Activated naive CD4-positive, alpha-beta T cell treated with anti-CD3 and anti-CD28 coated beads, Interleukin-2, amount 50 U/mL, for 24 hours (primary cell): ENCODE results near the gene TRIO.

ENCODE experiments used
- H3K27ac Mint-ChIP-seq: one replicate; pipeline ENCODE4 v1.8.0; 2021; ENCODE audit warnings: mild to moderate bottlenecking, mixed read lengths
- H3K27me3 Mint-ChIP-seq: one replicate; pipeline ENCODE4 v1.8.0; 2021; ENCODE audit warnings: mixed read lengths
- H3K36me3 Mint-ChIP-seq: one replicate; pipeline ENCODE4 v1.8.0; 2021; ENCODE audit warnings: mixed read lengths
- H3K4me1 Mint-ChIP-seq: one replicate; pipeline ENCODE4 v1.8.0; 2021; ENCODE audit warnings: mixed read lengths
- H3K4me3 Mint-ChIP-seq: one replicate; pipeline ENCODE4 v1.8.0; 2021; ENCODE audit warnings: mild to moderate bottlenecking, mixed read lengths
- H3K9me3 Mint-ChIP-seq: one replicate; pipeline ENCODE4 v1.8.0; 2021; ENCODE audit warnings: mixed read lengths

TRIO gene

GRCh38 chr5:14149672-14150274 is 6.6 kb downstream of the TRIO start:
- no peaks in the 10 kb centered on the region for H3K36me3 Mint-ChIP-seq
- H3K27me3 Mint-ChIP-seq: peaks cover 27% of the 10 kb centered on the region
- H3K4me3 Mint-ChIP-seq: no peak overlapping the region
- H3K27ac Mint-ChIP-seq: no peak overlapping the region
- H3K4me1 Mint-ChIP-seq: peaks cover 4% of the 10 kb centered on the region
- H3K9me3 Mint-ChIP-seq: no peaks in the 10 kb centered on the region

- H3K4me1 Mint-ChIP-seq: no peaks in the 10 kb centered on the region
- H3K27ac Mint-ChIP-seq: no peak overlapping the region
- peaks cover 18% of the 10 kb centered on the region for H3K27me3 Mint-ChIP-seq
- H3K9me3 Mint-ChIP-seq: no peaks in the 10 kb centered on the region
- no peaks in the 10 kb centered on the region for H3K36me3 Mint-ChIP-seq
- H3K4me3 Mint-ChIP-seq: no peak overlapping the region
Observed at GRCh38 chr5:14151416-14151815, 8.3 kb downstream of the TRIO start.

DNA sequence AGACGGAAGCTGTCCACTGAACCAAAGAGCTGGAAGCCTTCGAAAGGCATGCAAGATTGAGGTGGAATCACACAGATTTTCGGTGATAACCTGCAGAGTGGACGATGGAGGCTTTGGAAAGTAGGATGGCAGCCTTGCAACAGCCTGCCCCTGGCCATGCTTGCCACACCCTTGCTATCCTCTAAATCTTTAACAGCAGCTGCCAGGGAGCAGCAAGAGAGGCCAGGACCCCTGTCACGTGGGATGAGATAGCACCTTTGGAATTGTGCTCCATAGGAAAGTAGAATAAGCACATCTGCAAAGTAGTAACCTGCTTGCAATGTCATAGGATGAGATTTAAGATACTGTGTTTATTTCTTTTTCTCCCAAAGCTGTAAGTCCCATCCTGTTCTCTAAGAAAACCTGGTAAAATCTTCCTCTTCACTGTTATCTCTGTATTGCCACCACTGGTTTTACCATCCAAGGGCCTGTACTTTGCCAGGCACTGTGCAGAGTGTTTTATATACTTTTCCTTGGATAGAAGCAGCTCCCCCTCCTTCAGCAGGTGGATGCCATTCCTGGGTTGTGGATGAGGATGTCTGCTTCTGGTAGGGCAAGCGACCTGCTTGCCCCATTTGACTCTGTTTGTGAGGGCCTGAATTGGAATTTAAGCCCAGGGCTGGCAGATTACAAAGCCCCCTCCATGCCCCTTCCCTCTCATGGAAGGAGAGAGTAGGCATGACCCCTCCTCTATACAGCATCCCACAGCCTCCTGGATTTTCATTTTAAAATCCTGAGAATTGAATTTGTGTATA is 10.1 kb downstream of the TRIO start:
- Mint-ChIP-seq H3K4me3 (no peak overlapping the region), H3K4me1 (no peaks in the 10 kb centered on the region), H3K9me3 (no peaks in the 10 kb centered on the region), H3K36me3 (no peaks in the 10 kb centered on the region), H3K27ac (no peak overlapping the region), H3K27me3 (peaks cover 18% of the 10 kb centered on the region)

- Mint-ChIP-seq H3K27ac (no peak overlapping the region), H3K4me1 (no peaks in the 10 kb centered on the region), H3K36me3 (no peaks in the 10 kb centered on the region), H3K9me3 (no peaks in the 10 kb centered on the region), H3K27me3 (peaks cover 16% of the 10 kb centered on the region), H3K4me3 (no peak overlapping the region)
Observed at GRCh38 chr5:14153932-14154731, 11.0 kb downstream of the TRIO start.

- peaks cover 12% of the 10 kb centered on the region for H3K27me3 Mint-ChIP-seq
- H3K9me3 Mint-ChIP-seq: no peaks in the 10 kb centered on the region
- no peak overlapping the region for H3K4me3 Mint-ChIP-seq
- no peaks in the 10 kb centered on the region for H3K36me3 Mint-ChIP-seq
- no peaks in the 10 kb centered on the region for H3K4me1 Mint-ChIP-seq
- no peak overlapping the region for H3K27ac Mint-ChIP-seq
Observed at GRCh38 chr5:14155075-14155474, 11.9 kb downstream of the TRIO start.

GRCh38 chr5:14155739-14156138 is 12.6 kb downstream of the TRIO start:
- Mint-ChIP-seq H3K27me3 (peaks cover 11% of the 10 kb centered on the region), H3K36me3 (no peaks in the 10 kb centered on the region), H3K27ac (no peak overlapping the region), H3K4me3 (no peak overlapping the region), H3K9me3 (no peaks in the 10 kb centered on the region), H3K4me1 (no peaks in the 10 kb centered on the region)

DNA sequence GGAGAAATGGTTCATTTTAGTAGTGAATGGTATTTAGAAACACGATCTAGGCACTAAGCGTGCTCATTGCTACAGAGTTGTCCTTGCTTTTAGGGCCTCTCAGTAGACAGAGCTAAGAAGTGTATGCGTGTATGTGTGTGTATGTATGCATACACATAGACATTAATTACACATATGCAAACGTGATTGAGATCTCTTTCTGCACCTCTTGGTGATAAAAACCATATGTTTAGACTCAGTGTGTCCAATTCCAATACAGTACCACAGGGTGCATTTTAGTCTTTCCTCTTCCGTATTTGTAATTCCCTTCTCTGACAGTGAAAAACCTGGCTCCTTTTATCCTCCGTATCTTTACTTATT is 13.1 kb downstream of the TRIO start:
- Mint-ChIP-seq H3K9me3 (no peaks in the 10 kb centered on the region), H3K27ac (no peak overlapping the region), H3K4me3 (no peak overlapping the region), H3K36me3 (no peaks in the 10 kb centered on the region), H3K27me3 (peaks cover 11% of the 10 kb centered on the region), H3K4me1 (no peaks in the 10 kb centered on the region)

- Mint-ChIP-seq H3K4me3 (no peak overlapping the region), H3K36me3 (no peaks in the 10 kb centered on the region), H3K9me3 (no peaks in the 10 kb centered on the region), H3K27ac (no peak overlapping the region), H3K27me3 (peaks cover 6% of the 10 kb centered on the region), H3K4me1 (no peaks in the 10 kb centered on the region)
Observed at GRCh38 chr5:14156650-14157492, 13.7 kb downstream of the TRIO start.

DNA sequence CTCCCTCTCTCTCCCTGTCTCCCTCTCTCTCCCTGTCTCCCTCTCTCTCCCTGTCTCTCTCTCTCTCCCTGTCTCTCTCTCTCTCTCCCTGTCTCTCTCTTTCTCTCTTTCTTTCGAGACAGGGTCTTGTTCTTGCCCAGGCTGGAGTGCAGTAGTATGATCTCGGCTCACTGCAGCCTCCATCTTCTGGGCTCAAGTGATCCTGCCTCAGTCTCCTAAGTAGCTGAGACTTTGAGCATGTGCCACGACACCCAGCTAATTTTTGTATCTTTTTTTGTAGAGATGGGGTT is 14.3 kb downstream of the TRIO start:
- H3K4me3 Mint-ChIP-seq: no peak overlapping the region

DNA sequence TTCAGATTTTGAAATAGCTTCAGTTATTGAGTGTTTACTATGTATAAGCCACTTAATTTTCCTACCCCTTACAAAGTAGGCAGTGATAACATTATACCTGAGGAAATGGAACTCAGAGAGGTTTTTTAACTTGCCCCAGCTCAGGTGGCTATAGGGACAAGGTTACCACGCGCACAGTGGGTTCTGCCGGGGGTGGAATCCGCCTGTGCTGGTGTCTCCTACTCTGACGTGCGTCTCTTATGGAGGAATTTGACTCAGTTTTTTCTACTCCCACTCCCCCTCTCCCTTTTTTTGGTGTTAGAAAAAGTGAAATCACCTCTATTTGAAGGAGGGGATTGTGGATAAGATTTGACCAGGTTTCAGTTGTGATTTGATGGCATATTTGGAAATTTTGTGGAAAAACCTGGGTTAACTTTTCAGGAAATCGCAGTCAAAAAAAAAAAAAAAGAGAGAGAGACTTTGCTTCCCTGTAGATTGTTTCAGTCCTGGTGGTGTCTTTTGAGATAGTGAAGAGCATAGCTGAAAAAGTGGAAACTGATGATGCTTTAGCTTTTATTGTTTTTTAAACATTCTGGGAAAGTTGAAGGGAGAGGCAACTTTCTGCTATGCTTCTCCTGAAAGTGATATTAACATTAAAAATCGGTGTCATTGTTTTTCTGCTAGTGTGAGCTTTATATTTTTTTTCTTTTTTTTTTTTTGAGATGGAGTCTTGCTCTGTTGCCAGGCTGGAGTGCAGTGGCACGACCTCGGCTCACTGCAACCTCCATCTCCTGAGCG is 15.9 kb downstream of the TRIO start:
- H3K4me1 Mint-ChIP-seq: no peaks in the 10 kb centered on the region
- H3K27ac Mint-ChIP-seq: no peak overlapping the region
- no peak overlapping the region for H3K4me3 Mint-ChIP-seq
- H3K36me3 Mint-ChIP-seq: no peaks in the 10 kb centered on the region
- H3K27me3 Mint-ChIP-seq: peaks cover 5% of the 10 kb centered on the region
- H3K9me3 Mint-ChIP-seq: no peaks in the 10 kb centered on the region

More for the DNA sequence above, 14.3 kb downstream of the TRIO start:
- Mint-ChIP-seq H3K4me1 (no peaks in the 10 kb centered on the region), H3K36me3 (no peaks in the 10 kb centered on the region), H3K27me3 (peaks cover 5% of the 10 kb centered on the region), H3K9me3 (no peaks in the 10 kb centered on the region), H3K27ac (no peak overlapping the region)

- Mint-ChIP-seq H3K27me3 (peaks cover 5% of the 10 kb centered on the region), H3K4me1 (no peaks in the 10 kb centered on the region), H3K27ac (no peak overlapping the region), H3K36me3 (peaks cover 1% of the 10 kb centered on the region), H3K9me3 (no peaks in the 10 kb centered on the region), H3K4me3 (no peak overlapping the region)
Observed at GRCh38 chr5:14161825-14162556, 18.8 kb downstream of the TRIO start.

DNA sequence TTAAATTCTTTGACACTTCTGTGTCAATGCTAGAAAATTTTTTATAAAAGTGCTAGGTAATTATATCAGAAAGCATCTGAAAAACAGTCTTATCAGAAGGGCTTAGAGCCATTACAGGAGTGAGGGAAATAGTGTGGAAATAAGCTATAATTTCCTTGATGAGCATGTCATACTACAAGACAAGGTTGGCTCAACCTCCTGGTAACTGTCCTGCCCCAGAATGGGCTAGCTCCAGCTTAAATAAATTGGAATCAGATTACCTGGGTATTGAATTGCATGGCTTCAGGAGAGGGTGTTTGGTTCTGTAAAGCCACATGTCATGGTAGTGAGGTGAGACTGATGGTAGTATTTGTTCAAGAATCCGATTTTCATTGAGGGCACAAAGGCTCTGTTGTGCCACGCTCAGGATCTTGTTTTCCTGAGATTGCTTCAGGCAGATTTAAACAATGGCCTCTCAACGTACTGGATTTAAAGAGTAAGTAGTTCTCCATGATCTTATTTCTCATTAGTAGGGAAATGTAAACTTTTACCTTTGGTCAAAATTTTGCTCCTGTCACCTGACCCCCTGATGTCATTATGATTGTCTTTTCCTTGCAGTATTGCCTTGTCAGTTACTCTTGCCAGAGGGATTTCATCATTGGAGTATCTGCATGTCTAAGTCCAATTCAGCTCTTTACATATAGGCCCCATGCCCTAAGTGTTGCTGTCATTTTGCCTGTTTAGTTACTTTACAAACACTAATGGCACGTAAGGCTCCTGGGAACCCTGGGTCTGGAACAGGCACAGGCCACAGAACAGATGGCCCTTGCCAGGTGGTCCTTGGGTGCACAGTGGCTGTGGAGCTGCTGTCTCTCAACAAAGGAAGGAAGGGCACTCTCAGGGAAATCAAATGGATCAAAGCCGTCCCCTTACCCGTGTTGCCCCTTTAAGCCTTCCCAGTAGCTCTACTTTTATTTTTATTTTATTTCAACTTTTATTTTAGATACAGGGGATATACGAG is 21.3 kb downstream of the TRIO start:
- Mint-ChIP-seq H3K4me1 (no peaks in the 10 kb centered on the region), H3K4me3 (no peak overlapping the region), H3K27me3 (peaks cover 5% of the 10 kb centered on the region), H3K9me3 (no peaks in the 10 kb centered on the region), H3K36me3 (peaks cover 1% of the 10 kb centered on the region), H3K27ac (no peak overlapping the region)

- no peak overlapping the region for H3K27ac Mint-ChIP-seq
- H3K4me1 Mint-ChIP-seq: no peaks in the 10 kb centered on the region
- peaks cover 1% of the 10 kb centered on the region for H3K36me3 Mint-ChIP-seq
- H3K4me3 Mint-ChIP-seq: no peak overlapping the region
- peaks cover 6% of the 10 kb centered on the region for H3K27me3 Mint-ChIP-seq
- H3K9me3 Mint-ChIP-seq: no peaks in the 10 kb centered on the region
Observed at GRCh38 chr5:14165375-14166106, 22.4 kb downstream of the TRIO start.
